Measurements from ENCODE around the gene NCAM1.
"Not testable (repeated sequence)": the region's sequence is repeated elsewhere in the genome, so short reads cannot be mapped to it uniquely, and the experiment has no call there.

NCAM1 gene

DNA sequence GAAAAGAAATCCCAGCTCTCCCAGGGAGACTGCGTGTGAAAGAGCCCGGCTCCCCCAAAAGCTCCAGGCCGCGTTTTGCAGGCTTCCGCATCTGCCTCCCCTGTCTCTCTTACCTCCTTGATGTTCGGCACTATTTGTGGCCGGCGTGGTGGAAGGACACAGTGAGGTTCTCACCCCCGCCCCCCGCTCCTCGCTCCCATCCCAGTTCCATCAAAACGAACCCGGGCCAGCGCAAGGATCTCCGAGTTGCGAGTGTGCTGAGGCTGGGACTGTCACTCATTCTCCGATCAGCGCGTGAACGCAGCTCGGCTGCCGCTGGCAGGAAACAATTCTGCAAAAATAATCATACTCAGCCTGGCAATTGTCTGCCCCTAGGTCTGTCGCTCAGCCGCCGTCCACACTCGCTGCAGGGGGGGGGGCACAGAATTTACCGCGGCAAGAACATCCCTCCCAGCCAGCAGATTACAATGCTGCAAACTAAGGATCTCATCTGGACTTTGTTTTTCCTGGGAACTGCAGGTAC lies at the start of gene NCAM1:
NCAM1 (plus strand) TSS at position 275 of the 523 bp plus-strand sequence.
- peak; percentile 90 to 92 for DNase-seq (ENCODE audit: low read depth in 2 of 2)

- DNase-seq (ENCODE audit: low read depth in 2 of 2), result no peak
Observed at GRCh38 chr11:112922606-112923005, 38.6 kb upstream of the NCAM1 start.

DNA sequence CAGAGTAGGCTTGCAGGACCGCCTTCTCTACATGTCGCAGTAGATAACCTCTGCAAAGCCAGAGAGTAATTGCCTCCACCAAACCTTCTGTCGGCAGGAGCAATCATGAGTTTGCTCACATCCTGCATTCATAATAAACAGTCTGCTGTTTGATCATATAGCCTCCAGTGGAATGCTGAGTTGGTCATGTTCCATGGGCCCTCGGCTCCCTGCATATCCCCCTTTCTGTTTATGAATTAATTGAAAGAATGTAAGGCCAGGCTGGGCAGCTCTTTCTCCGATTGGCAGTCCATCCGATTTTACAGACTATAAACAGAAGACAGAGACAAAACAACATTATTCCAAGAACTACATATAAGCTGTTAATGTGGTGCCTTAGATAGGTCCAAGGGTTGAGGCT lies 36.4 kb upstream of the NCAM1 start:
- DNase-seq (ENCODE audit: low read depth in 2 of 2), result not testable (repeated sequence)

DNA sequence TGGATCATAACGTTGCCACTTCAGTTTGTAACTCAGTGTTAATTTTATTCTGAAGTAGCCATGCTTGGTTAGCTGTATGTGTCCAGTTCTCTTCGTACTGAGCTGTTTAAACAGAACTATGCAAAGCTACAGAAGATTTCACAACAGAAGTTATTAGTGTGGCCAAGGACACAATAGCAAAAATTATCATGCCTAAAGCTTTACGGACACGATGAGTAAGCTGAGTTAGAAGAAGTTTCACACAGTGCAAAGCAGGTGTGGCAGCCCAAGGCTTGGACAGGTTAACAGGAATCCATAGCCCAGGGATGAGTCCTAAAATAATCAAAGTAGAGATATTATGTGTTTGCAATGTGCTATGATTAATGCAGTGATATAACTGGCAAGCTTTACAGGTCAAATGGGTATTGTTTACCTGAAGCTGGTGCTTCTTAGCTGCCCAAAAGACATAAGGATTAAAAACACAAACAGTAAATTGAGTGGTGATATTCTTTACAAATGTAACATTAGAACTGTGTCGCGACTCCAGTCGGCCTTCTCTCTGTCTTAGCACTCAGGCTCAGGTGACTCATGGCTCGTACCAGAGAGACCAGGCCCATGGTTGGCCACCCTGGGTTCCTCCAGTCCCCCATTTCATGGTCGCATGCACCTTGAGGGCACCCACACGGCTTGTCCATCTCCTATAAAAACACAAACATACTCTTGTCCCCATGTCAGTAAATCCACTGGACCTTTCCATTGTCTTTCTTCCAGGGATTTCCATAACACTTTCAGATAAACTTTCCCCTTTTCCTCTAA lies 35.5 kb upstream of the NCAM1 start:
- no peak for DNase-seq (ENCODE audit: low read depth in 2 of 2)

- no peak for DNase-seq (ENCODE audit: low read depth in 2 of 2)
Observed at GRCh38 chr11:112928136-112928535, 33.1 kb upstream of the NCAM1 start.

- DNase-seq (ENCODE audit: low read depth in 2 of 2), result no peak
Observed at GRCh38 chr11:112929432-112929831, 31.8 kb upstream of the NCAM1 start.

GRCh38 chr11:112931703-112932102 lies 29.5 kb upstream of the NCAM1 start:
- DNase-seq (ENCODE audit: low read depth in 2 of 2), result no peak

GRCh38 chr11:112932593-112932992 lies 28.6 kb upstream of the NCAM1 start:
- DNase-seq (ENCODE audit: low read depth in 2 of 2), result no peak

DNA sequence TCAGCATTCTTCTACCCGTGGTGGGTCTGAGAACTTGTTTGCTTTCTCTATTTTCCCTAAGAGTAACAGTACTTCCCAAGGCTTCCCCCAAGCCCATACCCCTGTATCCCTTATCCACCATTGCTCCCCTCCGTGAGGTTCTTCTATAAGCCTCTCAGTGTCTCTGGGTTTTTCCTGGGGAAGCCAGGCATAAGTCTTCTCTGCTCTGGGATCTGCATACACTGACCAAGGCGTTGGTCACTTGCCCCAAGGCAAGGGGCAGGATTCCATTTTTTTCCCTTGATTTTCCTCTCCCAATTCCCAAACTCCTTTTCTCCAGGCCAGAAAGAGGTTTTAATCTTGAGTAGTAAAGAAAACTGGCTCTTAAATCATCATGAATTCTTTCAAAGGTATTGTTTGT lies 27.2 kb upstream of the NCAM1 start:
- no peak for DNase-seq (ENCODE audit: low read depth in 2 of 2)

- DNase-seq (ENCODE audit: low read depth in 2 of 2), result no peak
Observed at GRCh38 chr11:112941104-112941503, 20.1 kb upstream of the NCAM1 start.

DNA sequence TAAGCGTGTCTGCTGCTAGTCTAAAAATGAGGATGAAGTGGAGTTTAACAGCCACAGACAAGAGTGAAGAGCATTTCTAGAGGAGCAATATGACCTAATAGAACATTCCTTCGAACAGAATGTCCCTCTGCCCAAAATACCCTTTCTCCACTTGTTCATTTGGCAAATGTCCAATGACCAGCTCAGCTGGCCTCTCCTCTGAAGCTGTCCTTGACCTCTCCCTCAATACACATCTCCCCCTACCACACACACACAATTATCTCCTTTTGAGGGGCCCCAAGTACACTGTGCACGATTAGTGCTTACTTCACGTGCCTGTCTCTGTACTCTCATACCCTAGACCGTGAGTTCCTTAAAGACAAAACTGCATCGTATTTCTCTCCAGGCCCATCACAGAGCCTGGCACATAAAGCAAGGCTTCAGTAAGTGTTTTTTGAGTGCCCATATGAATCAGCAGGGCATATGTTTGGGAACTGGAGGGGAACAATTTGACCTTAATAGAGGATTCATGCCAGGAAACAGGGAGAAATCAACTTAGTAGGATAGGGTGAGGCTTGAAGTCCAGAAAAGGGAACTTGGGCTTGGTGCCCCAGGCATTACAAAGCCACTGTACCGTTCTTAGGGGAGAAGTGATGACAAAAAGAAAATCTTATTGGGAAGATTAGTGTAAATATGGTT lies 18.1 kb upstream of the NCAM1 start:
- DNase-seq (ENCODE audit: low read depth in 2 of 2), result no peak

GRCh38 chr11:112946866-112947265 lies 14.4 kb upstream of the NCAM1 start:
- DNase-seq (ENCODE audit: low read depth in 2 of 2), result no peak

GRCh38 chr11:112949781-112950575 lies 11.2 kb upstream of the NCAM1 start:
- DNase-seq (ENCODE audit: low read depth in 2 of 2), result no peak

- peak in 1 of 2 experiments; percentile 16 for DNase-seq (ENCODE audit: low read depth in 2 of 2)
Observed at GRCh38 chr11:112958670-112959069, 2.5 kb upstream of the NCAM1 start.

DNA sequence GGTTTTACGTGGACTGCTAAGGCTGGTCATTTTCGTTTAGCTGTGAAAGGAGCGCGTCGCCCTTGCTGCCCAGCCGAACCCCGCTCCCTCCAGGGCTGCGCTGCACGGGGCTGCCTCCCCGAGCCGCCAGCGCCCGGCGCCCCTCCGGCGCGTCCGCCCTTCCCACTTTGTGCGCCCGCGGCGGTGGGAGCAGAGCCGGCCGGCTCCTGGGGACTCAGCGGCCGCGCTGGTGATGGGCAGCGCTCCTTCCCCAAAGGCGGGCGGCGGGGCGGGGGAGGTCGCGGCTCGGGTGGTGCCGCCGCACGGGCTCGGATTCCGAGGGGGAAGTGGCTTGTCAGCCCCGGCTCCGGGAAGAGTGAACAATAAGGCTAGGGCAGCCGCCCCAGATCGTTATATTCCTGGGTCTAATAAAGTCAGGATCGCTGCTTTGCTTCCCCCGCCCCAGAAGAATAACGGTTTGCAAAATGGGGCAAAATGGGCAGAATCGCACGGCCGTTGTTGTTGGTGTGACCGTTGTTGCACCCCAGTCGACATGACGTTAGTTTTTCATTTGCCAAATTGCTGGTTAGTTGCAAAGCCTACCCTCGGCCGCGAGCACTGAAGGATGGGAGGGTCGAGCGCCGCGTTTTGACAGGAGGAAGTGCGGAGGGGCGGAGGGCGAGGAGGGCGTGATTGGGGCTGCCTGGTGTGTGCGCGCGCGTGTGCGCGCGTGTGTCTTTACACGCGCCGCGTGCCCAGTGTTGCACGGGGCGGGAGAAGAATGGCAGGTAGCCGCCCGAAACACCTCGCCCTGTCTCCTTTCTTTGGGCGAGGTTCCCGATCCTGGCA lies 745 bp downstream of the NCAM1 start:
- DNase-seq (ENCODE audit: low read depth in 2 of 2), result no peak

GRCh38 chr11:112962579-112963367 lies 1.6 kb downstream of the NCAM1 start:
- DNase-seq (ENCODE audit: low read depth in 2 of 2), result no peak

- DNase-seq (ENCODE audit: low read depth in 2 of 2), result no peak
Observed at GRCh38 chr11:112963368-112963955, 2.2 kb downstream of the NCAM1 start.

- DNase-seq (ENCODE audit: low read depth in 2 of 2), result no peak
Observed at GRCh38 chr11:112965656-112966055, 4.4 kb downstream of the NCAM1 start.

GRCh38 chr11:112966561-112966960 lies 5.3 kb downstream of the NCAM1 start:
- no peak for DNase-seq (ENCODE audit: low read depth in 2 of 2)

GRCh38 chr11:112967082-112967481 lies 5.9 kb downstream of the NCAM1 start:
- DNase-seq (ENCODE audit: low read depth in 2 of 2), result no peak
